Measurements from ENCODE around the gene EXOC6B. TPM values are rescaled to one million over a fixed set of nuclear protein-coding genes. Genes with fewer than 3 reads are reported as not detected.
A peak's percentile ranks its signal among the peaks of the same experiment; 100 is the strongest.

Gene EXOC6B
- total RNA-seq, 1 experiment from 2014 or later = 40.1 TPM

DNA sequence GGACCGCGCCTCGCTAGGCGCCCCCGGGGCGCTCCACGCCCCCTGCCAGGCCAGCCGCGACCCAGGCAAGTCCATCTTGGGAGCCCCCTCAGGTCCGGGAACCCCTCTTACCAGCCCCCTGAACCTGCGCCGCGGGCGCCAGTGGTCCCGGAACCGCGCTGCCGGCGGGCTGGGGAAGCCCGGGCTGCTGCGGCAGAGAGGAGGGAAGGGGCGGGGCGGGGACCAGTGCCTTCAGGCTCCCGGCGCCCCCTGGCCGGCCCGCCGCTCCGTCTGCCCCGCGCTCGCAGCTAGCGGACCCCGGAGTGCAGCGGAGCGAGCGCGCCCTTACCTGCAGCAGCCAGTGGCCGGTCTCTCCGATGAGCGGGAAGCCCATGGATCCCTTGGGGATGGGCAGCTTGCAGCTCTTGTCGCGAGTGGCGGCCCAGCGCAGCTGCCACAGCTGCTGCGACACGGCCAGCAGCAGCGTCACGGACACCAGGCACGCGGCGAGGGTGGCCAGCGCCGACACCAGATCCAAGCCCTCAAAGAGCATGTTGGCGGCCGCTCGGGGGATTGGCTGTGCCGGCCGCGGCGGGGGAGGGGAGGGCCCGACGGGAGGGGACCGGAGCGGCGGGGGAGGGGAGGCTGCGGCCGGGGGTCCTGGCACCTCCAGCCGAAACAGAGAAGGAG, 678.4 kb downstream of the EXOC6B start, which contains the start of gene CYP26B1:
TSS of gene CYP26B1 (minus strand) at position 560 of the 669 bp plus-strand sequence. CDS start at position 532, 28 bp downstream.
- WGBS (ENCODE audit: extremely low coverage, insufficient read length, low lambda C conversion rate) = no CpG with 5 or more reads among the region's 69 CpGs
- TF ChIP-seq, protein P1, sequence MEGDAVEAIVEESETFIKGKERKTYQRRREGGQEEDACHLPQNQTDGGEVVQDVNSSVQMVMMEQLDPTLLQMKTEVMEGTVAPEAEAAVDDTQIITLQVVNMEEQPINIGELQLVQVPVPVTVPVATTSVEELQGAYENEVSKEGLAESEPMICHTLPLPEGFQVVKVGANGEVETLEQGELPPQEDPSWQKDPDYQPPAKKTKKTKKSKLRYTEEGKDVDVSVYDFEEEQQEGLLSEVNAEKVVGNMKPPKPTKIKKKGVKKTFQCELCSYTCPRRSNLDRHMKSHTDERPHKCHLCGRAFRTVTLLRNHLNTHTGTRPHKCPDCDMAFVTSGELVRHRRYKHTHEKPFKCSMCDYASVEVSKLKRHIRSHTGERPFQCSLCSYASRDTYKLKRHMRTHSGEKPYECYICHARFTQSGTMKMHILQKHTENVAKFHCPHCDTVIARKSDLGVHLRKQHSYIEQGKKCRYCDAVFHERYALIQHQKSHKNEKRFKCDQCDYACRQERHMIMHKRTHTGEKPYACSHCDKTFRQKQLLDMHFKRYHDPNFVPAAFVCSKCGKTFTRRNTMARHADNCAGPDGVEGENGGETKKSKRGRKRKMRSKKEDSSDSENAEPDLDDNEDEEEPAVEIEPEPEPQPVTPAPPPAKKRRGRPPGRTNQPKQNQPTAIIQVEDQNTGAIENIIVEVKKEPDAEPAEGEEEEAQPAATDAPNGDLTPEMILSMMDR (conservative IDR thresholded peaks at IDR 0.05) = no peak
- peak within 1 kb of the TSS; percentile 87 for H3K4me2 ChIP-seq (ENCODE audit: insufficient read depth, insufficient read length, low read length)
- no peak within 1 kb of the TSS for H3K56ac ChIP-seq (ENCODE audit: insufficient read length, low read depth, low read length)
- Mint-ChIP-seq H3K4me3 (peak within 1 kb of the TSS; percentile 64 to 89), H3K4me1 (peaks cover 33 to 50% of the 10 kb centered on the region in 2 experiments), H3K27me3 (ENCODE audit: low read depth) (peaks cover 94% of the 10 kb centered on the region), H3K36me3 (ENCODE audit: insufficient read depth in 1 of 3, low read depth in 3 of 3) (no peaks in the 10 kb centered on the region; a peak in 1 of 7 replicates), H3K9me3 (peaks cover 0 to 8% of the 10 kb centered on the region in 2 experiments; a peak in 3 of 5 replicates), H3K27ac (no peak within 1 kb of the TSS; a peak in 1 of 7 replicates)
- no peak within 1 kb of the TSS for H2BK15ac ChIP-seq (ENCODE audit: low read depth, low read length)
- no peak within 1 kb of the TSS for H2BK5ac ChIP-seq (ENCODE audit: insufficient read length, low read length)
- peak; percentile 60 for DNase-seq
- H2BK20ac ChIP-seq (ENCODE audit: low read depth, low read length, poor library complexity, severe bottlenecking) = no peak within 1 kb of the TSS
- H3K27ac ChIP-seq (ENCODE audit: insufficient read length, low read depth, low read length) = no peak within 1 kb of the TSS
- no peaks in the 10 kb centered on the region; the same call in 1 of the 2 replicates for H3K4me1 ChIP-seq (ENCODE audit: insufficient read depth, low read length)
- H3K23me2 ChIP-seq (ENCODE audit: insufficient read length, low read depth, low read length, poor library complexity, severe bottlenecking) = peaks cover 34% of the 10 kb centered on the region
- H3K14ac ChIP-seq (ENCODE audit: insufficient read depth, low read length) = no peak within 1 kb of the TSS
- no peak within 1 kb of the TSS for H3K4ac ChIP-seq (ENCODE audit: low read depth, low read length)
- peaks cover 5% of the 10 kb centered on the region for H4K20me1 ChIP-seq (ENCODE audit: control insufficient read depth, insufficient read depth, insufficient read length)
- H3T11ph ChIP-seq (ENCODE audit: low read length) = no peak within 1 kb of the TSS
- no peak within 1 kb of the TSS for H4K5ac ChIP-seq (ENCODE audit: insufficient read length, low read depth, low read length)
- H4K91ac ChIP-seq (ENCODE audit: insufficient read length, low read depth, low read length) = no peak within 1 kb of the TSS
- H3K18ac ChIP-seq (ENCODE audit: insufficient read length, low read depth, low read length) = no peak within 1 kb of the TSS
- H2AK5ac ChIP-seq (ENCODE audit: insufficient read length, low read length) = no peak within 1 kb of the TSS
- H3K23ac ChIP-seq (ENCODE audit: insufficient read length, low read depth, low read length) = no peak within 1 kb of the TSS
- H4K8ac ChIP-seq (replicated peaks; ENCODE audit: insufficient read length, low read depth, low read length) = no peak within 1 kb of the TSS
- no peak within 1 kb of the TSS for H2BK120ac ChIP-seq (ENCODE audit: low read depth, low read length, poor library complexity, severe bottlenecking)
- H3K79me1 ChIP-seq (ENCODE audit: insufficient read depth, low read depth, low read length, poor library complexity, severe bottlenecking) = no peaks in the 10 kb centered on the region
- H3K79me2 ChIP-seq (ENCODE audit: insufficient read depth, low read length) = no peaks in the 10 kb centered on the region
- no peak within 1 kb of the TSS for H2AFZ ChIP-seq (ENCODE audit: low read length)
- peaks cover 70% of the 10 kb centered on the region for H3K27me3 ChIP-seq (ENCODE audit: insufficient read depth, low read length)
- H3K9me3 ChIP-seq (ENCODE audit: control insufficient read depth, low read depth, low read length) = no peaks in the 10 kb centered on the region
- no peak within 1 kb of the TSS for H2BK12ac ChIP-seq (ENCODE audit: insufficient read length, low read depth, low read length)
- H3K9ac ChIP-seq (ENCODE audit: extremely low read depth, insufficient read length, low read length) = no peak within 1 kb of the TSS
